Spleen (tissue), 11 donors: ENCODE results near the gene CEP170B. TPM values are rescaled to one million over a fixed set of nuclear protein-coding genes. Genes with fewer than 3 reads are reported as not detected.

Experiments
- DNase-seq: peaks from one replicate; pipeline ENCODE4 v3.0.0-alpha.2; 2020
- H3K27ac ChIP-seq, 8 donors: fragments of 200-600 bp; sonication (generic) in 7 of 8; 1 replicate in 4 of 8; 2 replicates in 4 of 8; pipeline versions ENCODE4 v1.5.0 to v1.8.0; 2016 to 2021; ENCODE audit warnings: inconsistent platforms in 4 of 8, mild to moderate bottlenecking in 4 of 8, moderate library complexity in 1 of 8
- H3K27me3 ChIP-seq, 7 donors: fragments of 200-600 bp; sonication (generic) in 6 of 7; replicated peaks in 1 of 7; 1 replicate in 4 of 7; 2 replicates in 3 of 7; pipeline versions ENCODE4 v1.5.0 to v1.8.0; 2016 to 2021; ENCODE audit warnings: inconsistent platforms in 3 of 7, mild to moderate bottlenecking in 1 of 7
- H3K36me3 ChIP-seq, 6 donors: fragments of 200-600 bp; sonication (generic) in 5 of 6; 1 replicate in 4 of 6; 2 replicates in 2 of 6; pipeline versions ENCODE4 v1.5.0 to v1.8.0; 2016 to 2021; ENCODE audit warnings: inconsistent platforms in 2 of 6
- H3K4me1 ChIP-seq, 6 donors: fragments of 200-600 bp; sonication (generic) in 5 of 6; 1 replicate in 3 of 6; 2 replicates in 3 of 6; pipeline versions ENCODE4 v1.5.0 to v1.8.0; 2016 to 2021; ENCODE audit warnings: inconsistent platforms in 3 of 6
- H3K4me3 ChIP-seq, 8 donors: fragments of 200-600 bp; sonication (generic) in 7 of 8; 1 replicate in 4 of 8; 2 replicates in 4 of 8; pipeline versions ENCODE4 v1.5.0 to v1.8.0; 2016 to 2021; ENCODE audit warnings: inconsistent platforms in 4 of 8, mild to moderate bottlenecking in 4 of 8, moderate library complexity in 2 of 8
- H3K9me3 ChIP-seq, 8 donors: fragments of 200-600 bp; sonication (generic) in 7 of 8; 1 replicate in 4 of 8; 2 replicates in 4 of 8; pipeline versions ENCODE4 v1.5.0 to v1.8.0; 2016 to 2021; ENCODE audit warnings: inconsistent platforms in 4 of 8
- POLR2A ChIP-seq, 3 donors: fragments of 450-650 bp; IDR thresholded peaks; one replicate each; pipeline ENCODE4 v1.5.1; 2017; ENCODE audit warnings: antibody characterized with exemption in 3 of 3, mild to moderate bottlenecking in 1 of 3
- POLR2AphosphoS5 ChIP-seq, 3 donors: sonication (generic); formaldehyde crosslinking; IDR thresholded peaks; one replicate each; pipeline ENCODE4 v1.5.1; 2017; ENCODE audit warnings: antibody characterized with exemption in 3 of 3
- WGBS, 5 donors: extraction: QIAGEN DNeasy Blood & Tissue Kit in 3 of 5; methylation state at CpG; one replicate each; pipeline versions ENCODE4 v1.1.5 to v1.1.7; 2013 to 2018; 5-methylcytosine and 5-hydroxymethylcytosine counted together
- intact Hi-C: fragments of 100-400 bp; cut with DNase I; formaldehyde crosslinking; loops from one replicate; pipeline ENCODE4 v1.15.0; 2023; ENCODE audit warnings: low total_unique reads
- polyA plus RNA-seq, 3 donors: library from polyadenylated mRNA; stranded (reverse); fragments of 200-250 nt; gene quantifications; one replicate each; pipeline ENCODE4 v1.2.1, GENCODE V29; 2013
- total RNA-seq, 7 donors: library from RNA; depleted of rRNA in 3 of 7; stranded (reverse); fragments of >200 nt in 3 of 7; fragmentation: NEBNext Ultra II Directional in 4 of 7; extraction: Animal tissue kit (Norgen Biotek cat#: 25700) in 4 of 7; gene quantifications; one replicate each; pipeline versions ENCODE4 v1.1.0 to v1.2.1, GENCODE V29; 2016 to 2021
- TF ChIP-seq, protein P1 (sequence below), 11 experiments: fragments of 200-600 bp in 7 of 11; fragments of 450-650 bp in 4 of 11; sonication (generic) in 4 of 11; IDR thresholded peaks in 8 of 11; conservative IDR thresholded peaks in 3 of 11; 1 replicate in 7 of 11; 2 replicates in 4 of 11; pipeline versions ENCODE4 v1.4.0 to v1.8.0; 2016 to 2021; ENCODE audit warnings: antibody characterized with exemption in 11 of 11, inconsistent platforms in 4 of 11, mild to moderate bottlenecking in 1 of 11
- donor health status: healthy with polysubstance abuse.
- donor health status: DM: no; HTN: no; CAD: no; lungs with moderate emphysema.
- donor health status: DM: no; HTN: no; CAD: no.
- donor health status: Bipolar disorder and iron deficiency.
- donor health status: healthy.
- donor health status: DM: no; HTN: no; CAD: no.
- donor health status: DM: yes; HTN: yes; CAD: no.

The CEP170B gene
- total and polyA plus RNA-seq, 10 donors: 0.58 to 12.6 (median 5.7) TPM

- H3K9me3 ChIP-seq: no peaks in the 10 kb centered on the region
- H3K4me1 ChIP-seq: peaks cover 6 to 21% (median 18%) of the 10 kb centered on the region in 6 donors
- peaks cover 0 to 73% (median 38%) of the 10 kb centered on the region in 7 donors for H3K27me3 ChIP-seq
- TF ChIP-seq, protein P1, sequence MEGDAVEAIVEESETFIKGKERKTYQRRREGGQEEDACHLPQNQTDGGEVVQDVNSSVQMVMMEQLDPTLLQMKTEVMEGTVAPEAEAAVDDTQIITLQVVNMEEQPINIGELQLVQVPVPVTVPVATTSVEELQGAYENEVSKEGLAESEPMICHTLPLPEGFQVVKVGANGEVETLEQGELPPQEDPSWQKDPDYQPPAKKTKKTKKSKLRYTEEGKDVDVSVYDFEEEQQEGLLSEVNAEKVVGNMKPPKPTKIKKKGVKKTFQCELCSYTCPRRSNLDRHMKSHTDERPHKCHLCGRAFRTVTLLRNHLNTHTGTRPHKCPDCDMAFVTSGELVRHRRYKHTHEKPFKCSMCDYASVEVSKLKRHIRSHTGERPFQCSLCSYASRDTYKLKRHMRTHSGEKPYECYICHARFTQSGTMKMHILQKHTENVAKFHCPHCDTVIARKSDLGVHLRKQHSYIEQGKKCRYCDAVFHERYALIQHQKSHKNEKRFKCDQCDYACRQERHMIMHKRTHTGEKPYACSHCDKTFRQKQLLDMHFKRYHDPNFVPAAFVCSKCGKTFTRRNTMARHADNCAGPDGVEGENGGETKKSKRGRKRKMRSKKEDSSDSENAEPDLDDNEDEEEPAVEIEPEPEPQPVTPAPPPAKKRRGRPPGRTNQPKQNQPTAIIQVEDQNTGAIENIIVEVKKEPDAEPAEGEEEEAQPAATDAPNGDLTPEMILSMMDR (IDR thresholded peaks at IDR 0.05 in 8 of 11, conservative IDR thresholded peaks at IDR 0.05 in 3 of 11): no peak
- TF ChIP-seq POLR2AphosphoS5 (IDR thresholded peaks at IDR 0.05): peak in 1 of 3 donors; percentile 15
- intact Hi-C loops: no loop called here
- peak; percentile 63 for DNase-seq
- 2 to 13% (median 2%) methylated on average over 23 to 69 of the region's 69 CpGs for WGBS, 5 donors
- no peaks in the 10 kb centered on the region for H3K36me3 ChIP-seq
- no peak overlapping the region for H3K27ac ChIP-seq
- H3K4me3 ChIP-seq: peak overlapping the region in 7 of 8 donors; percentile 13 to 58 (median 21)
Observed at GRCh38 chr14:104843442-104844305, 21.4 kb upstream of the CEP170B start.

- Histone ChIP-seq H3K4me1 (peaks cover 6 to 21% (median 18%) of the 10 kb centered on the region in 6 donors), H3K36me3 (no peaks in the 10 kb centered on the region), H3K4me3 (peak overlapping the region in 6 of 8 donors; percentile 13 to 58 (median 24)), H3K27ac (no peak overlapping the region), H3K9me3 (no peaks in the 10 kb centered on the region), H3K27me3 (peaks cover 0 to 81% (median 38%) of the 10 kb centered on the region in 7 donors)
- DNase-seq: peak; percentile 64
- no peak for TF ChIP-seq POLR2AphosphoS5 (IDR thresholded peaks at IDR 0.05)
- TF ChIP-seq POLR2A (IDR thresholded peaks at IDR 0.05): no peak
- TF ChIP-seq, protein P1 (IDR thresholded peaks at IDR 0.05 in 8 of 11, conservative IDR thresholded peaks at IDR 0.05 in 3 of 11): no peak
- intact Hi-C loops: no loop called here
- 16 to 20% (median 17%) methylated on average over 23 to 27 of the region's 27 CpGs for WGBS, 5 donors
Observed at GRCh38 chr14:104844306-104845032, 20.6 kb upstream of the CEP170B start.

DNA sequence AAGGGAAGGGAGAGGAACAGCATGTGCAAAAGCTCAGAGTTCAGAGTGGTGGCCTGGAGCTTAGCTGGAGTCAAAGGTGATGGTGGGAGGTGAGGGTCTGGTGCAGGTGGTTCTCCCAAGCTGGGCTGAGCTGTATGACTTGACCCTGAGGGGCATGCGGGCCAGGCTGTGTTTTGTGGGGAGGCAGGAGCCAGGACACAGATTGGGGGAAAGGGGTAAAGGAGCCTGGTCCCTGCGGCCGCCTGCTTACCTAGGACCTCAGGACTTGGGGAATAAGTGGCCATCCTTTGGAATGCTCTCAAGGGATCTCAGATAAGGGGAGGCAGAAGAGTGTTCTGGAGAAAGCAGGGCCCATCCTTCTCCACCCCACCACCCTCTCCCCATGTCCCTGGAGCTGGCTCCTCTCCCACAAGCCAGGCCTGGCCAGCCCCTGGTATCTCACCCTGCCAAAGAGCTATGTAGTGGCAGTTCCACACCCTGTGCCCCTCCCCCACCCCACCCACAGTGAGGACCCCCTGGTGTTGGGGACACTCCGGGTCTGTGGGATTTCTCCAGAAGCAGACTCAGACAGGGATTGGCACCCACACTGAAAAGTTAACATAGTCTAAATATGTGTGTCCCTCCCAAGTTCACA, 19.9 kb upstream of the CEP170B start:
- no peaks in the 10 kb centered on the region for H3K36me3 ChIP-seq
- peak overlapping the region in 1 of 8 donors; percentile 58 for H3K4me3 ChIP-seq
- H3K9me3 ChIP-seq: no peaks in the 10 kb centered on the region
- peaks cover 6 to 21% (median 18%) of the 10 kb centered on the region in 6 donors for H3K4me1 ChIP-seq
- DNase-seq: peak; percentile 41
- 85 to 93% (median 90%) methylated on average over 4 of the region's 4 CpGs for WGBS, 5 donors
- TF ChIP-seq, protein P1 (IDR thresholded peaks at IDR 0.05 in 8 of 11, conservative IDR thresholded peaks at IDR 0.05 in 3 of 11): no peak
- TF ChIP-seq POLR2AphosphoS5 (IDR thresholded peaks at IDR 0.05) (no peak), POLR2A (IDR thresholded peaks at IDR 0.05) (no peak)
- peaks cover 0 to 88% (median 38%) of the 10 kb centered on the region in 7 donors for H3K27me3 ChIP-seq
- intact Hi-C loops: no loop called here
- H3K27ac ChIP-seq: no peak overlapping the region
